HuH-7.5 (cell line): ENCODE measurements around the gene RCSD1.

Source experiments
- DNase-seq: peaks from one replicate; pipeline ENCODE4 v3.0.0; 2011; ENCODE audit warnings: low spot score

RCSD1 gene

DNA sequence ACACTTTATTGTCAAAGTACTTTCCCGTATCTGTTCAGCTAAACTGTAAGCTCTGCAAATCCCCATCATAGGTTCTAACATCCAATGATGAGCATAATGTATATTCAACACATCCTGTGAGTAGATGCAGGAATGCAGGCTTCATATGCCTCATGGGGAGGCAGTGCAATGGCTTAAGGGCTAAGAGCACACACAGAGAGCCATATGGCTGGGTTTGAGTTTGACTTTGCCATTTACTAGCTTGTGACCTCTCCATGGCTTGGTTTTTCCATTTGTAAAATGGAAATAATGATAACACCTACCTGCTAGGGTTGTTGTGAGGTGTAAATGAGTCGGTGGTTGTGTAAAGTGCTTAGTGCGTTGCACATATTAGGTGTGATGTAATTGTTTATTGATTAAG lies 13.4 kb downstream of the RCSD1 start:
- no peak for DNase-seq

GRCh38 chr1:167644551-167644950 lies 14.5 kb downstream of the RCSD1 start:
- DNase-seq, result no peak

- no peak for DNase-seq
These were observed 15.1 kb downstream of the RCSD1 start for GRCh38 chr1:167645140-167645541.

DNA sequence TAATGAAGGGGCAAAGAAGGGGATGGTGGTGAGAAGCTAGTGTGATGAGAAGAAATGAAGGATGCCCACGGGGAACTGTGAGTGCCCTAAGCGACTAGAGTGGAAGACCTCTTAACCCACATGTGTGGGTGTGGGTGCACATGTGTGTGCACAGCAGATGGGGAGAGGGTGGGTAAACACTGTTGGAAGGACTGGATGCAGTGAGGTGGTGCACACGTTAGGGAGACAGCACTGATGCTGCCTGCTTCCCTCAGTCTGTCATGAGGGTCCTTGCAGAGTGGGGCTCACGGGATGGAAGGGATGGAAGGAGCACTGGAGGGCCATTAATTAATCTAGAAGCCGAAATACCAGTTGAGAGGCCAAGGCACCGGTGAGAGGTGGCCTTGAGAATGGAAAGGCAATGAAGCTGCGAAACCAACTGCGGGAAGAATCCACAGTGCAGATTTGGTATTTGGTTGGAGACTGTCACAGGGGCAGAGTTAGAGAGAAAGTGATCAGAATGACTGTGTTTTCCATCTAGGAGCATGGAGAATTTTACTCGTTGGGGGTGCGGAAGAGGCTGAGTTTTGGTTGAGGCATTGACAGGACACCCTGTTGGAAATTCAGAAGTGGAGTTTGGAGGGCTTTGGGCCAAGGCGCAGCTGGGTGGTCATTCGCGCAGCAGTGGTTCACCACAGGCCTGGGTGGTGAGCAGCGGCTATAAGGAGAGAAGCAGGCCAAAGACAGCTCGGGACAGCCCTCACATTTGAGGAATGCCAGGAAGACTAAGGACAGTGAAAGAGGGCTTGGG lies 15.8 kb downstream of the RCSD1 start:
- no peak for DNase-seq

DNA sequence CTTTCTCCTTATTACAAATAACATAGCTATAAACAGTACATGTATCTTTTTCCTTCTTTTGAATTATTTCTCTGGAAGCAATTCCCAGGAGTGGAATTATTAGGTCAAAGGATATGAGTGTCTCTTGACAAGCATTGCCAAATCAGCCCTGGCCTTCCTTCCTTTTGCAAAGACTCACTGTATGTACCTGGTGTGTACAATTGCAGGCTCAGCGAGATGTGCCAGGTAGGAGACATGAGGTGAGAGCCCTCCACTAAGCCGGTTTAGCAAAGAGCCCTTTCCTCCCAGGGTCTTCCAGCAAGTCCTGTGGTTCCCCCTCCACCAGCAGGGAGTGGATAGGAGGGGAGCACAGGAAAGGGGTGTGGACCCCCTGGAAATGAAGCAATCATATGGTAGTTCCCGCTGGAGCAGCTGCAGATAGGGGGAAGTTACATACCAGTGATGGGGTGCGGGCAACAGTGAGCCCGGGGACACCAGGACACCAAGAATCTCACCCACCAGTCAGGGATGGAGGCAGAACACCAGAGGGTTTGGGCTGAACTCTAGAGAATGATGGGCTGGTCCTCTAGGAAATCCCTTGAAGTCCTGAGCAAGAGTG lies 18.3 kb downstream of the RCSD1 start:
- no peak for DNase-seq

DNA sequence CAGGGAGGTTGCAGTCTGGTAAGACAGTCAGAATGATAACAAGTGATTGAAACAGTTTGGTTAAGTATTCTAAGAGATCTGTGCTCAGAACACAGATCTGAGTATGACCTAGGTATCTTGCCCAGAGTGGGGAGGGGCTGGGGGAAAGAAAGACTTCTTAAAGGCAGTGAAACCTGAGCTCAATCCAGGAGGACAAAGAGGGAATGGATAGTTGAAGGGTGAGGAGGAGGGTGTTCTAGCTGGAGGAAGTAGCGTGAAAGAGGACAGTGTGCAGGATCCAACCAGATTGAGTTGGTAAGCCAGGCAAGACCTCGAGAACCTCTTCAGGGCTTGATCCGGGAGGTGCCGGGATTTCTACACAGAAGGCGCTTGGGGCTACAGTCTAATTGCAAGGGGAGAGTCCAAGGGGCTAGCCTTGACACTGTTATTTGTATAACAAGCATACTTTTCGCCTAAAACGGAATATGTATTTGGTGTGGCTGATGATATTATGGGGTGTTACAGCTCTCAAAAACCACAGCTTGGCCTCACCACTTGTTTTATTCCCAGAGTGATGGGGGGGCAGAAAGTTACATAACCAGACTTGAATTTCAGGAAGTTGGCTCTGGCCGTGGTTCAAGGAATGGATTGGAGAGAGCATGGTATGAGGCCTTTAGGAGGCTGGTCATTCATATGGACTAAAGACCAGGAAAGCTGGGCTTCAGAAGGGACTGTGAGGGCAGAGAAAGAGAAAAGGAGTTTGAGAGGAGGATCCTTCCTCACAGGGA lies 19.1 kb downstream of the RCSD1 start:
- DNase-seq, result no peak

DNA sequence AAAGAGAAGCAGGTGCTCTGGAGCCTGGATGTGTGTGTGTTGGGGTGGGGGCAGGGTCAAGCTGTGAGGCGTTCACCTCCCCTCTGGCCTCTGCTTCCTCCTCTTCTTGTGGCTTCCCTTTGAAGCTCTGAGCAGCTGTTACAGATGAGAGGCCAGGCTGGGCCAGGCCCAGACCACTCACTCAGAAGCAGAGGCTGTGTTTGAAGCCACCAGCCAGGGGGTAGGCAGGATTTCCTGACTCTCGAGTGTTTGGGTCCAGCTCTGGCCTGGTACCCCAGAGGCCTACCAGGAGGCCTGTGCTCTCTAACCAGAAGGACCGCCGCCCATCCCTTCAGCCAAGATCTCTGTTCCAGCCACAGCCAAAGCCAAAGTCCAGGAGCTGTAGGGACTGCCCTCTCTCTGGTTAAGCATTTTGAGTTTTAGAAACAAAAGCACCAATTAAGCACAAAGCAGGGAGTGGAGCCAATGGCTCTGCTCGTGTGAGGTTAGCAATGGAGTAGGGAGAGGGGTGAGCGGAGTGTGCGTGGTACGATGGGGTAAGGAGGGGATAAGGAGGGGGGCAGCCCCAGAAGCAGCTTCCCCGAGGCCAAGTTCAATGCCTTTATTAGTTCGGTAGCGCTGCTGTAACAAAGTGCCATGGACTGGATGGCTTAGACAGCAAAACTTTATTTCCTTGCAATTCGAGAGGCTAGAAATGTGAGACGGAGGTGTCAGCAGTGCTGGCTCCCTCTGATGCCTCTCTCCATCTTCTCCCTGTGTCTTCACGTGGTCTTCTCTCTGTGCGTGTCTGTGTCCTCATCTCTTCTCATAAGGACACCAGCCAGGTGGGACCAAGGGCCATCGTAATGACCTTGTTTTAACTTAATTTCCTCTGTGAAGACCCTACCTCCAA lies 20.5 kb downstream of the RCSD1 start:
- no peak for DNase-seq

- no peak for DNase-seq
These were observed 21.2 kb downstream of the RCSD1 start for GRCh38 chr1:167651161-167651693.

GRCh38 chr1:167654975-167655575 lies 25.0 kb downstream of the RCSD1 start:
- DNase-seq, result no peak

GRCh38 chr1:167656657-167657056 lies 26.6 kb downstream of the RCSD1 start:
- no peak for DNase-seq

DNA sequence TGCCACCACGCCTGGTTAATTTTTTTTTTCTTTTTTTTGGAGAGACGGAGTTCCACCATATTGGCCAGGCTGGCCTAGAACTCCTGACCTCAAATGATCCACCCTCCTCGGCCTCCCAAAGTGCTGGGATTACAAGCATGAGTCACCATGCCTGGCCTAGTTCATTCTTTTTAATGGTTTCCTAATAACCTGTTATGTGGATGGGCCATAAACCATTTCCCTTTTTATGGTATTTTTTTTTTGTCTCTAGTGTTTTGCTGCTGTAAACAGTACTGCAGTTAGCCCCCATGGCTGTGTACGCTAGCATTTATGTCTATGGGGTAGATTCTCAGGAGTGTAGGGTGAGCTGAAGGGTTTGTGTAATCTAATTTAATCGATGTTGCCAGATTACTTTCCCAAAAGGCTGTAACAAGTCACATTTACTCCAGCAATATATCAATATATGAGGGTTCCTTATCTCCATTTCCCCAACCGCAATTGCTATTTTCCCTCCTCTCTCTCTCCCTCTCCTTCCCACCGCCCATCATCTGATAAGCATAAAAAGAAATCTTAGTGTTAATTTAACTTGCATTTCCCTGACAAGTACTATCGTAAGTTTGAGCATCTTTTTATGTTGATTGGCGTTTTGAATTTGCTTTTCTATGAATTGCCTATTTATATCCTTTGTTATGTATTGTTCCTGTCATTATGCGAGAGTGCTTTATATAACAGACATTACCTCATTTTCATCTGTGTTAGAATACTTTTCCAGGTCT lies 28.7 kb downstream of the RCSD1 start:
- no peak for DNase-seq

- DNase-seq, result no peak
These were observed 29.4 kb downstream of the RCSD1 start for GRCh38 chr1:167659450-167659849.

GRCh38 chr1:167659881-167660280 lies 29.8 kb downstream of the RCSD1 start:
- no peak for DNase-seq

DNA sequence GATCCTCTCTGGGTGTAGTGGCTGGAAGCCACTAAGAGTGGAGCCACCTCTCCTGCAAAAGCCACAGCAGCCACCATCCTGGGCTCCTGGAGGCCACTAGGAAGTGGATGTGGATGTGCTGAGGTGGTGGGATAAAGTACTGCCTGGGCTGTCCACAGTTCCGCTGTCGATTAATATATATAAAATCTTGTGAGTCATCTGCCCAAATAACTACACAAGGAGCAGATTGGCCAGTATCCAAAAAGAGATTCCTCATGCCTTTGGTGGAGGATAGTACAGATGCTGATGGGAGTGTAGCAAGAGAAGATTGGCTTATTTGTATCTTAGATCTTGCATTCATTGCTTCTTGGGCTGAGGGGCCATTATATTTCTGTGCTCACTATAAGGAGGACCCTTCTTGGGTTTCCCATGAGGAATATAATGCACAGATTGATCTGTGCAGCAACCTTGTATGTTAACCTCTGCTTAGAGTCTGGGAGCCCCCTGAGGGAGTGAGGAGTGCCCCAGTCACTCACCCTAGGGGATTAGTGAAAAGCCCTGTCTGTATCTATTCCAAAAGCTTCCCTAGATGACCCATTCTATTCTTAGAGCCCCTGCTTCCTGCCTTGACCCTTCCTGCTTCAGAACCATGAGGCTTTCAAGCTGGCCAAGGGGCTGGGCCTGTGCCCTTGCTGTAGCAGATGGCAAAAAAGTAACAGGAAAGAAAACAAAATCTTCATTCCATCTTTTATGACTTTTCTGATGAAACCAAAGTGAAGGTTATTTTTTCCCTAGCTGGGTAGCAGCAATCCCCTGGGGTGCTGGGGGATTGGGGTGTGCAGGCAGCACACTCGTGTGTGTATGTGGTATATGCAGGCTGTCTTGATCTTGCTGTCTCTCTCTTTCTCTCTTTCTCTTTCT lies 31.7 kb downstream of the RCSD1 start:
- no peak for DNase-seq

DNA sequence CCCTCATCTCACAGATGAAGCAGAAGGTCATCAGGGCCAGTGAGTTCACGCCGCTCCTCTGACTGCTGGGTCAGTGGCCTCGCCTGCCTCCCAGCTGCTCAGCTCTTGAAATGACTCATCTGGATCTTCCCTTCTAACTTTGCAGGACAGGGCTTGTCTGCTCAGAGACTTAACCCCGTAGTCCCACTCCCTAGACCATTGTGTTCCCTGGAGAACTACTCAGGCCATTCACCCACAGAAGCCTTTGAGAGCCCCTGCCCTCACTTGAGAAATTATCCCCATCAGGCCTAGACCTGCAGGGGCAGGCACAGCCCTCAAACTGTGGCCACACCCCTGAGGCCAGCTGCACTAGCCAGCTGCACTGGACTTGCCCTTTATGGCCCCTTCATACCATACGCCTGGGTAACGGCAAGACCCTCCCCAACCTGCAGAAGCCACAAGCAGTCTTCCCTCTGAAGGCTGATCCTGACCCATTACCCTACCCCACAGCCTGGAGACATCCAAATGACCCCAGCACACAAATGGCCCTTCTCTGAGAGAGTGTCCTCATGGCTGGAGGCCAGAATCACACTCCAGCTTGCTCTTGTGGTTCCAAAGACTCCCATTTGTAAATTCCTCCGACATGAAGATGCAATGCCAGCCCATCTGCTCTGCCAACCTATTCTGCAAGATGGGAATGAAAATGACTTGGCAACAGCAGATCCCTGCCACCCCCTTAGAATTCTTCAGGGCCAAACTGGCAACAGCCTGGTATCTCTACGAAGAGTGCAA lies 33.2 kb downstream of the RCSD1 start:
- DNase-seq, result no peak

- DNase-seq, result no peak
These were observed 35.4 kb downstream of the RCSD1 start for GRCh38 chr1:167665469-167665868.

DNA sequence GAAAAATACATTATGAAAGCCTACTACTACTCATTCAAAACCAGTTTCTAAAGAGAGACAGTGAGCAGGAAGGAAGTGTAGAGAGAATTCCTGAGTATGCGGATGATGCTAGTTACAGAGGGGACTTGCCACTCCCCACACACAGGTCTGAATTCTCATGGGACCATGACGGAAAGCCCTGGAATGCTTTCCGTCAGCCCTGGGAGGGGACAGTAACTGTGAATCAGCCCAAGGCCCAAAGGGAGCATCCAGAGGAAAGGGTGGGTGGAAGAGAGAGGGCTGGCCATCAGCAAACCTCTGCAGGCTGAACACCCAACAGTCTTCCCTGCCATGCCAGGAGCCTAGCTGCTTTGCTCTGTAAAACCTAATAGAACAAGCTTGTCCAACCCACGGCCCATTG lies 36.4 kb downstream of the RCSD1 start:
- no peak for DNase-seq

DNA sequence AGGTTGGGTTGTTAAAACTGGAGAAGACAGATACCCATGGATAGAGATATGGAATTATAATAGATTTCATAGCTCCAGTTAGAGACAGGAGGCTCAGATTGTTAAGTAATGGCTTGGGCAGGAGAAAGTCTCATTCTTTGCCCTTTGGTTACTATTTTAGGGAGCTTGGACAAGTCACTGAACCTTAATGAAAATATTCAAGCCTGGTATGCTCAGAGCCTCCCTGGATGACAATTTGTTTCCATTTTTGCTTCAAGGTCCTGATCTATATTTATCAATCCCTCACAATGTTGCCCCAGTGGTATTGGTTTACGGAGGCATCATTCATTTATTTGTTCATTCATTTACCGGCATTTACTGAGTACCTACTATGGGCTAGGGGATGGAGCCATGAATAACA lies 37.5 kb downstream of the RCSD1 start:
- no peak for DNase-seq

- DNase-seq, result no peak
These were observed 38.1 kb downstream of the RCSD1 start for GRCh38 chr1:167668108-167668507.
